HepG2 (cell line): ENCODE data around the gene NDUFA5. TPM values are rescaled to one million over a fixed set of nuclear protein-coding genes. Genes with fewer than 3 reads are reported as not detected.

Experiments
- ATAC-seq: fragments of 200-7000 bp; cut with Tn5 transposase; 3 replicates; pipeline ENCODE4 v1.9.1; 2020; ENCODE audit warnings: mild to moderate bottlenecking, moderate library complexity
- BruUV-seq: library from RNA; stranded (reverse); fragments of 400-500 nt; replicated peaks from 2 replicates; lab custom pipeline; 2021; lab: Mats Ljungman, UMichigan
- CTCF ChIA-PET: fragments of 300-600 bp; formaldehyde crosslinking; extraction: SDS; loops from one replicate; lab custom pipeline; 2021; ENCODE audit warnings: low total read pairs, inconsistent platforms, low intra/inter-chr PET ratio; lab: Yijun Ruan, JAX
- POLR2A ChIA-PET: fragments of 350-600 bp; sonication (Branson Sonifier 250); formaldehyde crosslinking; loops from one replicate; lab custom pipeline; 2020; ENCODE audit warnings: antibody characterized with exemption, inconsistent platforms; lab: Yijun Ruan, JAX
- DNase-seq: peaks from one replicate; pipeline ENCODE4 v3.0.0-alpha.2; 2015; ENCODE audit warnings: low spot score
- FAIRE-seq: peaks from 3 replicates; lab custom pipeline; 2011; peaks lifted over from hg19 to GRCh38; lab: Jason Lieb, UNC
- H2AFZ ChIP-seq: one replicate; pipeline ENCODE4 v1.6.1; 2011; ENCODE audit warnings: low read length, inconsistent platforms
- H3K27ac ChIP-seq: fragments of 300-600 bp; 3 replicates; pipeline ENCODE4 v1.8.0; 2011; ENCODE audit warnings: mixed run types, mild to moderate bottlenecking, mixed read lengths, low read length, inconsistent platforms; ENCODE audit not compliant: insufficient read depth; ENCODE audit errors: extremely low read length
- H3K27me3 ChIP-seq, 2 experiments: fragments of 200-600 bp in 1 of 2; 2 replicates in 1 of 2; 3 replicates in 1 of 2; pipeline versions ENCODE4 v1.6.0 to v1.8.0; 2011; ENCODE audit warnings: low read length in 2 of 2, mild to moderate bottlenecking in 2 of 2, moderate library complexity in 2 of 2, inconsistent platforms in 1 of 2; ENCODE audit not compliant: insufficient read depth in 2 of 2, control insufficient read depth in 1 of 2
- H3K36me3 ChIP-seq, 2 experiments: fragments of 200-600 bp in 1 of 2; replicated peaks in 1 of 2; 2 replicates in 1 of 2; 3 replicates in 1 of 2; pipeline versions ENCODE4 v1.5.1 to v1.8.0; 2011; ENCODE audit warnings: low read length in 2 of 2, inconsistent platforms in 1 of 2; ENCODE audit not compliant: insufficient read depth in 2 of 2, control insufficient read depth in 1 of 2
- H3K4me1 ChIP-seq: 2 replicates; pipeline ENCODE4 v1.5.1; 2012; ENCODE audit warnings: low read length, inconsistent platforms; ENCODE audit not compliant: insufficient read depth
- H3K4me2 ChIP-seq: 2 replicates; pipeline ENCODE4 v1.6.0; 2011; ENCODE audit warnings: low read depth, low read length, inconsistent platforms
- H3K4me3 ChIP-seq, 3 experiments: fragments of 200-600 bp in 1 of 3; sonication (generic), shearing (Covaris generic) in 1 of 3; replicated peaks in 1 of 3; 2 replicates each; pipeline ENCODE4 v1.5.1; 2011 to 2016; ENCODE audit warnings: low read length in 3 of 3, inconsistent platforms in 2 of 3, low read depth in 2 of 3, mild to moderate bottlenecking in 2 of 3, control low read depth in 1 of 3, mixed read lengths in 1 of 3; ENCODE audit not compliant: insufficient read depth in 1 of 3
- H3K79me2 ChIP-seq: one replicate; pipeline ENCODE4 v1.6.1; 2011; ENCODE audit warnings: low read length, inconsistent platforms; ENCODE audit not compliant: insufficient read depth
- H3K9ac ChIP-seq: 2 replicates; pipeline ENCODE4 v1.6.0; 2011; ENCODE audit warnings: mild to moderate bottlenecking, low read depth, low read length, inconsistent platforms; ENCODE audit not compliant: insufficient read depth
- H3K9me3 ChIP-seq: 2 replicates; pipeline ENCODE4 v1.5.1; 2012; ENCODE audit warnings: mild to moderate bottlenecking, low read length
- H4K20me1 ChIP-seq: 2 replicates; pipeline ENCODE4 v1.6.0; 2011; ENCODE audit warnings: inconsistent platforms, mild to moderate bottlenecking, low read length, moderate library complexity; ENCODE audit not compliant: insufficient read depth
- ADNP ChIP-seq: sonication (generic); formaldehyde crosslinking; IDR thresholded peaks from 2 replicates; pipeline ENCODE4 v1.4.0; 2020; ENCODE audit warnings: missing genetic modification reagents
- AHR ChIP-seq: IDR thresholded peaks from 2 replicates; pipeline ENCODE4 v1.6.1; 2018; ENCODE audit warnings: missing genetic modification reagents, missing compliant biosample characterization
- ARNTL ChIP-seq: sonication (generic); formaldehyde crosslinking; IDR thresholded peaks from 2 replicates; pipeline ENCODE4 v1.4.0; 2020; ENCODE audit warnings: mild to moderate bottlenecking, missing genetic modification reagents
- HMG20A ChIP-seq: IDR thresholded peaks from 2 replicates; pipeline ENCODE4 v1.6.1; 2016; ENCODE audit warnings: borderline replicate concordance
- NFKB2 ChIP-seq: sonication (generic); formaldehyde crosslinking; IDR thresholded peaks from 2 replicates; pipeline ENCODE4 v1.4.0; 2020; ENCODE audit warnings: missing genetic modification reagents, borderline replicate concordance
- RORA ChIP-seq: sonication (generic); formaldehyde crosslinking; IDR thresholded peaks from 2 replicates; pipeline ENCODE4 v1.5.0; 2020; ENCODE audit warnings: mild to moderate bottlenecking, missing genetic modification reagents, moderate library complexity
- TMF1 ChIP-seq: sonication (generic); formaldehyde crosslinking; IDR thresholded peaks from 2 replicates; pipeline ENCODE4 v1.8.1; 2022; ENCODE audit warnings: low read depth, missing genetic modification reagents
- ZBTB20 ChIP-seq: sonication (generic); formaldehyde crosslinking; IDR thresholded peaks from 2 replicates; pipeline ENCODE4 v1.8.1; 2023; ENCODE audit warnings: missing genetic modification reagents, low read depth, mild to moderate bottlenecking, borderline replicate concordance
- ZC3H13 ChIP-seq: sonication (generic); formaldehyde crosslinking; IDR thresholded peaks from 2 replicates; pipeline ENCODE4 v1.8.1; 2023; ENCODE audit warnings: mild to moderate bottlenecking, missing genetic modification reagents, moderate library complexity
- ZKSCAN5 ChIP-seq: sonication (generic); formaldehyde crosslinking; IDR thresholded peaks from 2 replicates; pipeline ENCODE4 v1.5.1; 2020; ENCODE audit warnings: mild to moderate bottlenecking, missing genetic modification reagents
- ZNF550 ChIP-seq: sonication (generic); formaldehyde crosslinking; IDR thresholded peaks from 2 replicates; pipeline ENCODE4 v1.4.0; 2020; ENCODE audit warnings: mild to moderate bottlenecking, missing genetic modification reagents, borderline replicate concordance
- ZNF557 ChIP-seq: sonication (generic); formaldehyde crosslinking; IDR thresholded peaks from 2 replicates; pipeline ENCODE4 v1.4.0; 2020; ENCODE audit warnings: missing genetic modification reagents
- ZNF841 ChIP-seq: sonication (generic); formaldehyde crosslinking; IDR thresholded peaks from 2 replicates; pipeline ENCODE4 v1.8.1; 2023; ENCODE audit warnings: missing genetic modification reagents, borderline replicate concordance
- ZSCAN30 ChIP-seq: sonication (generic); formaldehyde crosslinking; IDR thresholded peaks from 2 replicates; pipeline ENCODE4 v1.5.0; 2020; ENCODE audit warnings: mild to moderate bottlenecking, missing genetic modification reagents
- WGBS: methylation state at CpG from one replicate; pipeline ENCODE4 v1.1.6; 2017; ENCODE audit warnings: low lambda C conversion rate; 5-methylcytosine and 5-hydroxymethylcytosine counted together
- in situ Hi-C: cut with HindIII; loops from 2 replicates; pipeline ENCODE4 v1.10.0; 2017; ENCODE audit warnings: low pct_unique_long_range_greater_than_20kb; ENCODE audit not compliant: extremely low pct_ligation_motif_present
- intact Hi-C: fragments of 100-400 bp; cut with micrococcal nuclease; formaldehyde crosslinking; loops from one replicate; pipeline ENCODE4 v1.10.0; 2022; ENCODE audit not compliant: unreplicated experiment
- polyA plus RNA-seq, 8 experiments: library from polyadenylated mRNA; depleted of rRNA in 3 of 8; stranded (reverse) in 7 of 8; unstranded in 1 of 8; fragments of >200 nt; fragmentation: Illumina TruSeq in 4 of 8; extraction: Trizol in 4 of 8; gene quantifications; 2 replicates each; pipeline versions ENCODE4 v1.2.1 to v1.2.3, GENCODE V29; 2011 to 2016; ENCODE audit warnings: low read depth in 4 of 8, missing spikeins in 1 of 8, mixed read lengths in 1 of 8; ENCODE audit not compliant: insufficient read depth in 1 of 8
- total RNA-seq, 5 experiments: library from RNA; depleted of rRNA; stranded (reverse); fragments of >200 nt; fragmentation: Illumina TruSeq; extraction: Trizol; gene quantifications; 2 replicates each; pipeline ENCODE4 v1.2.3, GENCODE V29; 2016; ENCODE audit warnings: low read depth in 1 of 5
- TF ChIP-seq, protein P1 (sequence below): sonication (generic); formaldehyde crosslinking; IDR thresholded peaks from 2 replicates; pipeline ENCODE4 v1.4.0; 2020; ENCODE audit warnings: mild to moderate bottlenecking, low read depth, missing genetic modification reagents
- TF ChIP-seq, protein P2 (sequence below): sonication (generic); formaldehyde crosslinking; IDR thresholded peaks from 2 replicates; pipeline ENCODE4 v1.9.0; 2021; ENCODE audit warnings: mild to moderate bottlenecking, missing genetic modification reagents
- TF ChIP-seq, protein P3 (sequence below): IDR thresholded peaks from 2 replicates; pipeline ENCODE4 v1.6.1; 2016; ENCODE audit warnings: missing biosample characterization, missing genetic modification reagents, low read depth

The NDUFA5 gene
- total and polyA plus RNA-seq, 2 of the 13 experiments (the other 11 are each of a cell fraction or from before 2014, with no cell fraction given) = 16.9 to 55.9 TPM

DNA sequence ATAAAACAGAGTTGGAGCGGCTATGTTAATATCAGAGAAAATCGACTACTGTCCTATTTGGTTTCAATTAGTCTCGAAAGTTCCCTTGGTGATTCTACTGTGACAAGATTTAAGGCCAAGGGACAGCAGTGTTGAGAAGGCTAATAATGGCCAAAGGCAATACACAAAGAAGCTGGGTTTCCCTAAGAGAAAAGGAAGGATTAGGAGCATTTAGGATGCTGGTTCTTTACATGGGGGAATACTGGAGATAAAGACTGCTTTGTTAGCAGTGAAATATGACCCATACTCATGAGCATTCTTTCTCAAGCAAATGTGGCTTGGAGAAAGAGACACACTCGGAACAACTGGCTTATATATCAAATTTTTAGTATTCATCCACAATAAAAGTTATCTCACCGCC lies 55.4 kb downstream of the NDUFA5 start:
- 21% methylated on average over 5 of the region's 5 CpGs for WGBS
- ATAC-seq (no peak), DNase-seq (no peak), FAIRE-seq (no peak)
- Histone ChIP-seq H3K27ac (no peak overlapping the region), H3K36me3 (no peaks in the 10 kb centered on the region), H4K20me1 (no peaks in the 10 kb centered on the region), H2AFZ (no peak overlapping the region), H3K4me1 (no peaks in the 10 kb centered on the region), H3K4me2 (no peak overlapping the region), H3K79me2 (no peaks in the 10 kb centered on the region), H3K27me3 (no peaks in the 10 kb centered on the region), H3K9me3 (peaks cover 9% of the 10 kb centered on the region; the same call in 1 of the 2 replicates), H3K4me3 (no peak overlapping the region), H3K9ac (no peak overlapping the region)
- BruUV-seq = no TSS peak
- no peak for TF ChIP-seq ZC3H13 (CRISPR knock-in tag)
- no peak for TF ChIP-seq ZKSCAN5 (CRISPR knock-in tag)
- TF ChIP-seq, protein P1, sequence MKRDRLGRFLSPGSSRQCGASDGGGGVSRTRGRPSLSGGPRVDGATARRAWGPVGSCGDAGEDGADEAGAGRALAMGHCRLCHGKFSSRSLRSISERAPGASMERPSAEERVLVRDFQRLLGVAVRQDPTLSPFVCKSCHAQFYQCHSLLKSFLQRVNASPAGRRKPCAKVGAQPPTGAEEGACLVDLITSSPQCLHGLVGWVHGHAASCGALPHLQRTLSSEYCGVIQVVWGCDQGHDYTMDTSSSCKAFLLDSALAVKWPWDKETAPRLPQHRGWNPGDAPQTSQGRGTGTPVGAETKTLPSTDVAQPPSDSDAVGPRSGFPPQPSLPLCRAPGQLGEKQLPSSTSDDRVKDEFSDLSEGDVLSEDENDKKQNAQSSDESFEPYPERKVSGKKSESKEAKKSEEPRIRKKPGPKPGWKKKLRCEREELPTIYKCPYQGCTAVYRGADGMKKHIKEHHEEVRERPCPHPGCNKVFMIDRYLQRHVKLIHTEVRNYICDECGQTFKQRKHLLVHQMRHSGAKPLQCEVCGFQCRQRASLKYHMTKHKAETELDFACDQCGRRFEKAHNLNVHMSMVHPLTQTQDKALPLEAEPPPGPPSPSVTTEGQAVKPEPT (CRISPR knock-in tag) = no peak
- TF ChIP-seq ZNF841 (CRISPR knock-in tag) = no peak
- no peak for TF ChIP-seq NFKB2
- no peak for TF ChIP-seq ZSCAN30 (CRISPR knock-in tag)
- TF ChIP-seq ADNP (CRISPR knock-in tag) = no peak
- no peak for TF ChIP-seq HMG20A
- TF ChIP-seq ZBTB20 (CRISPR knock-in tag) = no peak
- TF ChIP-seq ZNF550 (CRISPR knock-in tag) = no peak
- TF ChIP-seq TMF1 (CRISPR knock-in tag) = no peak
- no peak for TF ChIP-seq ZNF557 (CRISPR knock-in tag)
- TF ChIP-seq, protein P2, sequence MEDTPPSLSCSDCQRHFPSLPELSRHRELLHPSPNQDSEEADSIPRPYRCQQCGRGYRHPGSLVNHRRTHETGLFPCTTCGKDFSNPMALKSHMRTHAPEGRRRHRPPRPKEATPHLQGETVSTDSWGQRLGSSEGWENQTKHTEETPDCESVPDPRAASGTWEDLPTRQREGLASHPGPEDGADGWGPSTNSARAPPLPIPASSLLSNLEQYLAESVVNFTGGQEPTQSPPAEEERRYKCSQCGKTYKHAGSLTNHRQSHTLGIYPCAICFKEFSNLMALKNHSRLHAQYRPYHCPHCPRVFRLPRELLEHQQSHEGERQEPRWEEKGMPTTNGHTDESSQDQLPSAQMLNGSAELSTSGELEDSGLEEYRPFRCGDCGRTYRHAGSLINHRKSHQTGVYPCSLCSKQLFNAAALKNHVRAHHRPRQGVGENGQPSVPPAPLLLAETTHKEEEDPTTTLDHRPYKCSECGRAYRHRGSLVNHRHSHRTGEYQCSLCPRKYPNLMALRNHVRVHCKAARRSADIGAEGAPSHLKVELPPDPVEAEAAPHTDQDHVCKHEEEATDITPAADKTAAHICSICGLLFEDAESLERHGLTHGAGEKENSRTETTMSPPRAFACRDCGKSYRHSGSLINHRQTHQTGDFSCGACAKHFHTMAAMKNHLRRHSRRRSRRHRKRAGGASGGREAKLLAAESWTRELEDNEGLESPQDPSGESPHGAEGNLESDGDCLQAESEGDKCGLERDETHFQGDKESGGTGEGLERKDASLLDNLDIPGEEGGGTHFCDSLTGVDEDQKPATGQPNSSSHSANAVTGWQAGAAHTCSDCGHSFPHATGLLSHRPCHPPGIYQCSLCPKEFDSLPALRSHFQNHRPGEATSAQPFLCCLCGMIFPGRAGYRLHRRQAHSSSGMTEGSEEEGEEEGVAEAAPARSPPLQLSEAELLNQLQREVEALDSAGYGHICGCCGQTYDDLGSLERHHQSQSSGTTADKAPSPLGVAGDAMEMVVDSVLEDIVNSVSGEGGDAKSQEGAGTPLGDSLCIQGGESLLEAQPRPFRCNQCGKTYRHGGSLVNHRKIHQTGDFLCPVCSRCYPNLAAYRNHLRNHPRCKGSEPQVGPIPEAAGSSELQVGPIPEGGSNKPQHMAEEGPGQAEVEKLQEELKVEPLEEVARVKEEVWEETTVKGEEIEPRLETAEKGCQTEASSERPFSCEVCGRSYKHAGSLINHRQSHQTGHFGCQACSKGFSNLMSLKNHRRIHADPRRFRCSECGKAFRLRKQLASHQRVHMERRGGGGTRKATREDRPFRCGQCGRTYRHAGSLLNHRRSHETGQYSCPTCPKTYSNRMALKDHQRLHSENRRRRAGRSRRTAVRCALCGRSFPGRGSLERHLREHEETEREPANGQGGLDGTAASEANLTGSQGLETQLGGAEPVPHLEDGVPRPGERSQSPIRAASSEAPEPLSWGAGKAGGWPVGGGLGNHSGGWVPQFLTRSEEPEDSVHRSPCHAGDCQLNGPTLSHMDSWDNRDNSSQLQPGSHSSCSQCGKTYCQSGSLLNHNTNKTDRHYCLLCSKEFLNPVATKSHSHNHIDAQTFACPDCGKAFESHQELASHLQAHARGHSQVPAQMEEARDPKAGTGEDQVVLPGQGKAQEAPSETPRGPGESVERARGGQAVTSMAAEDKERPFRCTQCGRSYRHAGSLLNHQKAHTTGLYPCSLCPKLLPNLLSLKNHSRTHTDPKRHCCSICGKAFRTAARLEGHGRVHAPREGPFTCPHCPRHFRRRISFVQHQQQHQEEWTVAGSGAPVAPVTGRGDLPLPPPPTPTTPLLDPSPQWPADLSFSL (CRISPR knock-in tag) = no peak
- TF ChIP-seq AHR = no peak
- TF ChIP-seq RORA (CRISPR knock-in tag) = no peak
- no peak for TF ChIP-seq ARNTL (CRISPR knock-in tag)
- TF ChIP-seq, protein P3, sequence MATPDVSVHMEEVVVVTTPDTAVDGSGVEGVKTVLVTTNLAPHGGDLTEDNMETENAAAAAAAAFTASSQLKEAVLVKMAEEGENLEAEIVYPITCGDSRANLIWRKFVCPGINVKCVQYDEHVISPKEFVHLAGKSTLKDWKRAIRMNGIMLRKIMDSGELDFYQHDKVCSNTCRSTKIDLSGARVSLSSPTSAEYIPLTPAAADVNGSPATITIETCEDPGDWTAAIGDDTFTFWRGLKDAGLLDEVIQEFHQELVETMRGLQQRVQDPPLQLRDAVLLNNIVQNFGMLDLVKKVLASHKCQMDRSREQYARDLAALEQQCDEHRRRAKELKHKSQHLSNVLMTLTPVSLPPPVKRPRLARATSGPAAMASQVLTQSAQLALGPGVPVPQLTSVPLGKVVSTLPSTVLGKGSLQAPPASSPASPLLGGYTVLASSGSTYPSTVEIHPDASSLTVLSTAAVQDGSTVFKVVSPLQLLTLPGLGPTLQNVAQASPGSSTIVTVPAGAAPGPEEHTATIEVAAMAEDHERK (CRISPR knock-in tag) = no peak
- in situ Hi-C loops (no loop called here), intact Hi-C loops (no loop called here)
- ChIA-PET POLR2A (no interaction called here), CTCF (no interaction called here)
